GM23338 (cell line): ENCODE data around the gene MYO9A. TPM values are rescaled to one million over a fixed set of nuclear protein-coding genes. Genes with fewer than 3 reads are reported as not detected.

ENCODE experiments used
- ATAC-seq: fragments of 200-7000 bp; cut with Tn5 transposase; 3 replicates; pipeline ENCODE4 v1.9.1; 2020
- DNase-seq: peaks from one replicate; pipeline ENCODE4 v3.0.0-alpha.2; 2015; ENCODE audit warnings: low spot score
- H2AFZ ChIP-seq: fragments of 200-600 bp; sonication (generic); 2 replicates; pipeline ENCODE4 v1.8.0; 2016; ENCODE audit warnings: antibody characterized with exemption, mild to moderate bottlenecking, moderate library complexity
- H3F3A ChIP-seq: fragments of 200-600 bp; sonication (generic); replicated peaks from 2 replicates; pipeline ENCODE4 v1.8.0; 2017; ENCODE audit warnings: antibody characterized with exemption, mixed run types, low read depth
- H3K27ac ChIP-seq: fragments of 200-600 bp; sonication (generic); 2 replicates; pipeline ENCODE4 v1.6.1; 2016; ENCODE audit warnings: low read depth
- H3K27me3 ChIP-seq: fragments of 200-600 bp; sonication (generic); 2 replicates; pipeline ENCODE4 v1.8.0; 2016; ENCODE audit warnings: mild to moderate bottlenecking, mixed run types, moderate library complexity; ENCODE audit not compliant: insufficient read depth
- H3K36me3 ChIP-seq: fragments of 200-600 bp; sonication (generic); 2 replicates; pipeline ENCODE4 v1.8.0; 2016; ENCODE audit warnings: mild to moderate bottlenecking; ENCODE audit not compliant: insufficient read depth
- H3K4me1 ChIP-seq: fragments of 200-600 bp; sonication (generic); 2 replicates; pipeline ENCODE4 v1.8.0; 2016; ENCODE audit warnings: mild to moderate bottlenecking, moderate library complexity; ENCODE audit not compliant: insufficient read depth
- H3K4me2 ChIP-seq: fragments of 200-600 bp; sonication (generic); 2 replicates; pipeline ENCODE4 v1.7.1; 2017; ENCODE audit warnings: mixed run types
- H3K4me3 ChIP-seq: fragments of 200-600 bp; sonication (generic); 2 replicates; pipeline ENCODE4 v1.6.1; 2016; ENCODE audit warnings: mixed run types
- H3K79me2 ChIP-seq: fragments of 200-600 bp; sonication (generic); replicated peaks from 2 replicates; pipeline ENCODE4 v1.8.0; 2017; ENCODE audit warnings: mild to moderate bottlenecking; ENCODE audit not compliant: insufficient read depth
- H3K9me2 ChIP-seq: fragments of 200-600 bp; sonication (generic); 2 replicates; pipeline ENCODE4 v1.8.0; 2017; ENCODE audit not compliant: insufficient read depth
- H4K20me1 ChIP-seq: fragments of 200-600 bp; sonication (generic); replicated peaks from 2 replicates; pipeline ENCODE4 v1.8.0; 2017; ENCODE audit warnings: mild to moderate bottlenecking; ENCODE audit not compliant: insufficient read depth
- H3K27ac Mint-ChIP-seq: 2 replicates; pipeline ENCODE4 v1.8.0; 2020; ENCODE audit warnings: inconsistent platforms, mild to moderate bottlenecking, moderate library complexity, mixed read lengths
- H3K27me3 Mint-ChIP-seq: 3 replicates; pipeline ENCODE4 v1.8.0; 2022; ENCODE audit warnings: low read depth, mild to moderate bottlenecking, moderate library complexity, mixed read lengths, inconsistent platforms; ENCODE audit not compliant: insufficient read depth, poor library complexity
- H3K36me3 Mint-ChIP-seq: 3 replicates; pipeline ENCODE4 v1.8.0; 2021; ENCODE audit warnings: low read depth, mild to moderate bottlenecking, inconsistent platforms, moderate library complexity, mixed read lengths
- H3K4me1 Mint-ChIP-seq: 3 replicates; pipeline ENCODE4 v1.8.0; 2020; ENCODE audit warnings: mild to moderate bottlenecking, inconsistent platforms, mixed read lengths
- H3K4me3 Mint-ChIP-seq: 3 replicates; pipeline ENCODE4 v1.8.0; 2021; ENCODE audit warnings: moderate library complexity, mild to moderate bottlenecking, inconsistent platforms, mixed read lengths
- H3K9me3 Mint-ChIP-seq: 3 replicates; pipeline ENCODE4 v1.8.0; 2020; ENCODE audit warnings: moderate library complexity, mild to moderate bottlenecking, inconsistent platforms, mixed read lengths
- CREB1 ChIP-seq: fragments of 250-450 bp; sonication (Bioruptor Pico); IDR thresholded peaks from 2 replicates; pipeline ENCODE4 v1.5.0; 2020; ENCODE audit warnings: low read depth, mild to moderate bottlenecking, moderate library complexity
- EZH2 ChIP-seq: fragments of 200-600 bp; sonication (generic); IDR thresholded peaks from one replicate; pipeline ENCODE4 v1.8.0; 2017; ENCODE audit warnings: antibody characterized with exemption, mild to moderate bottlenecking, low read depth; ENCODE audit not compliant: unreplicated experiment
- EZH2phosphoT487 ChIP-seq: fragments of 200-600 bp; sonication (generic); IDR thresholded peaks from one replicate; pipeline ENCODE4 v1.8.1; 2018; ENCODE audit warnings: antibody characterized with exemption; ENCODE audit not compliant: unreplicated experiment
- JUNB ChIP-seq: IDR thresholded peaks from one replicate; pipeline ENCODE4 v1.6.1; 2016; ENCODE audit warnings: antibody characterized with exemption; ENCODE audit not compliant: unreplicated experiment
- POLR2AphosphoS5 ChIP-seq: IDR thresholded peaks from 2 replicates; pipeline ENCODE4 v1.6.1; 2016; ENCODE audit warnings: antibody characterized with exemption, low read depth
- REST ChIP-seq: IDR thresholded peaks from one replicate; pipeline ENCODE4 v1.6.1; 2018; ENCODE audit warnings: antibody characterized with exemption; ENCODE audit not compliant: unreplicated experiment
- STAT1 ChIP-seq: IDR thresholded peaks from one replicate; pipeline ENCODE4 v1.6.1; 2016; ENCODE audit warnings: antibody characterized with exemption; ENCODE audit not compliant: unreplicated experiment
- ZNF114 ChIP-seq: fragments of 250-450 bp; sonication (Bioruptor Pico); IDR thresholded peaks from 2 replicates; pipeline ENCODE4 v1.5.0; 2020; ENCODE audit warnings: mild to moderate bottlenecking, moderate library complexity
- ZNF331 ChIP-seq: fragments of 250-450 bp; sonication (Bioruptor Pico); IDR thresholded peaks from 2 replicates; pipeline ENCODE4 v1.5.0; 2020; ENCODE audit warnings: low read depth, mild to moderate bottlenecking, moderate library complexity
- ZNF462 ChIP-seq: fragments of 250-450 bp; sonication (Bioruptor Pico); IDR thresholded peaks from 2 replicates; pipeline ENCODE4 v1.5.0; 2020; ENCODE audit warnings: mild to moderate bottlenecking, moderate library complexity
- polyA plus RNA-seq: library from polyadenylated mRNA; unstranded; fragments of >200 nt; fragmentation: Nextera tagmentation; extraction: Ambion mirVana; gene quantifications from 2 replicates; pipeline ENCODE4 v1.2.1, GENCODE V29; 2016
- total RNA-seq: library from RNA; depleted of rRNA; stranded (reverse); fragments of >200 nt; shearing (Covaris generic); gene quantifications from 2 replicates; pipeline ENCODE4 v1.2.3, GENCODE V29; 2014
- TF ChIP-seq, protein P1 (sequence below): IDR thresholded peaks from 2 replicates; pipeline ENCODE4 v1.6.1; 2016; ENCODE audit warnings: antibody characterized with exemption
- TF ChIP-seq, protein P2 (sequence below), 2 experiments: fragments of 200-600 bp in 1 of 2; sonication (generic) in 1 of 2; conservative IDR thresholded peaks; 2 replicates each; pipeline versions ENCODE4 v1.5.1 to v1.6.1; 2016 to 2017; ENCODE audit warnings: antibody characterized with exemption in 2 of 2, low read depth in 2 of 2, mild to moderate bottlenecking in 2 of 2, moderate library complexity in 1 of 2

MYO9A gene
- total and polyA plus RNA-seq, 2 experiments from 2014 or later = 11.6 to 32.8 TPM

- peaks cover 10% of the 10 kb centered on the region; the same call in 1 of the 2 replicates for H3K79me2 ChIP-seq
These were observed 54.8 kb downstream of the MYO9A start for GRCh38 chr15:72063186-72063585.

More at GRCh38 chr15:72063186-72063585, 54.8 kb downstream of the MYO9A start:
- H3K4me3 ChIP-seq = no peak overlapping the region
- TF ChIP-seq, protein P1, sequence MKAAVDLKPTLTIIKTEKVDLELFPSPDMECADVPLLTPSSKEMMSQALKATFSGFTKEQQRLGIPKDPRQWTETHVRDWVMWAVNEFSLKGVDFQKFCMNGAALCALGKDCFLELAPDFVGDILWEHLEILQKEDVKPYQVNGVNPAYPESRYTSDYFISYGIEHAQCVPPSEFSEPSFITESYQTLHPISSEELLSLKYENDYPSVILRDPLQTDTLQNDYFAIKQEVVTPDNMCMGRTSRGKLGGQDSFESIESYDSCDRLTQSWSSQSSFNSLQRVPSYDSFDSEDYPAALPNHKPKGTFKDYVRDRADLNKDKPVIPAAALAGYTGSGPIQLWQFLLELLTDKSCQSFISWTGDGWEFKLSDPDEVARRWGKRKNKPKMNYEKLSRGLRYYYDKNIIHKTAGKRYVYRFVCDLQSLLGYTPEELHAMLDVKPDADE = no peak
- TF ChIP-seq REST = no peak
- TF ChIP-seq JUNB = no peak
- no peak for TF ChIP-seq STAT1
- TF ChIP-seq ZNF114 = no peak
- no peak for TF ChIP-seq ZNF331 (CRISPR knock-in tag)
- TF ChIP-seq, protein P2, sequence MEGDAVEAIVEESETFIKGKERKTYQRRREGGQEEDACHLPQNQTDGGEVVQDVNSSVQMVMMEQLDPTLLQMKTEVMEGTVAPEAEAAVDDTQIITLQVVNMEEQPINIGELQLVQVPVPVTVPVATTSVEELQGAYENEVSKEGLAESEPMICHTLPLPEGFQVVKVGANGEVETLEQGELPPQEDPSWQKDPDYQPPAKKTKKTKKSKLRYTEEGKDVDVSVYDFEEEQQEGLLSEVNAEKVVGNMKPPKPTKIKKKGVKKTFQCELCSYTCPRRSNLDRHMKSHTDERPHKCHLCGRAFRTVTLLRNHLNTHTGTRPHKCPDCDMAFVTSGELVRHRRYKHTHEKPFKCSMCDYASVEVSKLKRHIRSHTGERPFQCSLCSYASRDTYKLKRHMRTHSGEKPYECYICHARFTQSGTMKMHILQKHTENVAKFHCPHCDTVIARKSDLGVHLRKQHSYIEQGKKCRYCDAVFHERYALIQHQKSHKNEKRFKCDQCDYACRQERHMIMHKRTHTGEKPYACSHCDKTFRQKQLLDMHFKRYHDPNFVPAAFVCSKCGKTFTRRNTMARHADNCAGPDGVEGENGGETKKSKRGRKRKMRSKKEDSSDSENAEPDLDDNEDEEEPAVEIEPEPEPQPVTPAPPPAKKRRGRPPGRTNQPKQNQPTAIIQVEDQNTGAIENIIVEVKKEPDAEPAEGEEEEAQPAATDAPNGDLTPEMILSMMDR (conservative IDR thresholded peaks at IDR 0.05; ENCODE audit: low read depth in 2 of 2) = no peak
- TF ChIP-seq EZH2 = no peak
- TF ChIP-seq EZH2phosphoT487 = no peak
- no peak for TF ChIP-seq CREB1 (CRISPR knock-in tag)
- no peak for TF ChIP-seq POLR2AphosphoS5
- TF ChIP-seq ZNF462 (CRISPR knock-in tag) = no peak
- ATAC-seq = no peak
- no peaks in the 10 kb centered on the region for H3K9me3 Mint-ChIP-seq
- H3K27ac ChIP-seq = no peak overlapping the region
- no peak for DNase-seq
- H2AFZ ChIP-seq = no peak overlapping the region
- H3K4me1 ChIP-seq = peaks cover 10% of the 10 kb centered on the region
- H3K27me3 ChIP-seq = no peaks in the 10 kb centered on the region
- H3F3A ChIP-seq = no peaks in the 10 kb centered on the region
- peaks cover 15% of the 10 kb centered on the region for H3K4me1 Mint-ChIP-seq
- no peak overlapping the region for H3K27ac Mint-ChIP-seq
- H3K27me3 Mint-ChIP-seq = peaks cover 3% of the 10 kb centered on the region
- H4K20me1 ChIP-seq = no peaks in the 10 kb centered on the region; the same call in 1 of the 2 replicates
- H3K36me3 ChIP-seq = no peaks in the 10 kb centered on the region
- H3K36me3 Mint-ChIP-seq = no peaks in the 10 kb centered on the region
- H3K4me2 ChIP-seq = no peak overlapping the region
- no peaks in the 10 kb centered on the region for H3K9me2 ChIP-seq
- H3K4me3 Mint-ChIP-seq = no peak overlapping the region
